ENCODE data around the gene ADCY7.

ADCY7 gene

DNA sequence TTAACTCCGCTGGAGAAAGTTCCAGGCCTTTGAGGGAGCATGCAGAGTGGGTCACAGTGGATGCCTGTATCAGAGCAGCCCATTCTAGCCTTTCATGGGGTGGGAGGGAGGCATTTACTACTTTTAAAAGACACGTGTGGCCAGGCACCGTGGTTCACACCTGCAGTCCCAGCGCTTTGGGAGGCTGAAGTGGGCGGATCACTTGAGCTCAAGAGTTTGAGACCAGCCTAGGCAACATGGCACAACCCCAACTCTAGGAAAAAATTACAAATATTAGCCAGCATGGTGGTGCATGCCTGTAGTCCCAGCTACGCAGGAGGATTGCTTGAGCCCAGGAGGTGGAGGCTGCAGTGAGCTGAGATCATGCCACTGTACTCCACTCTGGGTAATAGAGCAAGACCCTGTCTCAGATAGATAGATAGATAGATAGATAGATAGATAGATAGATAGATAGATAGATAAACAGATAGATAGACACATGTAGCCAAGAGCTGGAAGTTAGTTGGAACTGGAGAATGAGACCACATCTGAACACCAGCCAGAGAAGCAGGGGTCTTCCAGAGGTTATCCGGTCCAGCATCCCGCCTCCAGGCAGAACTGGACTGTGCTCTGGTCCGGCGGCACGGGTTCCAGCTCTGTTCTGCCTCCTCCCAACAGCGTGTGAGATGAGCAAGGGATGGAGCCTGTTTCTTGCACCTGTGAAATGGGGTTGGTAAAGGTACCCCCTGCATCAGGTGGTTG, 3.6 kb downstream of the ADCY7 start:
- Mint-ChIP-seq H3K9me3 (no peaks in the 10 kb centered on the region), H3K27me3 (no peaks in the 10 kb centered on the region), H3K4me3 (peak overlapping the region; percentile 42), H3K4me1 (peaks cover 92% of the 10 kb centered on the region), H3K36me3 (no peaks in the 10 kb centered on the region), H3K27ac (peak overlapping the region; percentile 77)

DNA sequence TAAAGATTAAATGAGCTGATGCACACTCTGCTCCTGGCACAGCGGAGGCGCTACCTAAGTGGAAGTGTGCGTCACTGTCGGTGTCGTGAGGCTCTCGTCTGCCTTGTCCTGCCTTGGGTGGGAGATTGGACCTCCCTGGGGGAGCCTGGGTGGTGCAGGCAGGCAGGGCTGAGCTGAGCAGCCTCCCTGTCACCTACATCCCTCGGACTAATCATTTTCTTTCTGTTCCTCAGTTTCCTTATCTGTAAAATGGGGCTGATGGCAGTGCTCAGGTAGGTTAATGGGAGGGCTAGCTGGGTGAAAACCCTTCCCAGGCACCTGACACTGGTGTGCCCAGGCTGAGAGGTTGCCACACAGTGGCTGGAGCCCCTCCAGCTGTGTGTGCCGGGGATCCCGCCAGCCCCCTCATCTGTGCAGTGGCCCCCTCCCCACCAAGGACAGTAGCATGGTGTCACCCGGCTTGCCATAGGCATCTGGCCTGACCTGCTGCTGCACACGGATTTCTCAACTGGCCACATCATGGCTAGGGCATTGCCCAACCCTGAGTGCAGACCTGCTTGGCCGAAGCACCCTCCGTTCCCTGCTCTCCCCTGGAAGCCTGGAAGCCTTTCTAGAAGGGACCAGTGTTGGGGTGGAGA, 4.3 kb downstream of the ADCY7 start:
- Mint-ChIP-seq H3K36me3 (no peaks in the 10 kb centered on the region), H3K4me3 (no peak overlapping the region), H3K27me3 (no peaks in the 10 kb centered on the region), H3K9me3 (no peaks in the 10 kb centered on the region), H3K27ac (peak overlapping the region; percentile 46), H3K4me1 (peaks cover 91% of the 10 kb centered on the region)

DNA sequence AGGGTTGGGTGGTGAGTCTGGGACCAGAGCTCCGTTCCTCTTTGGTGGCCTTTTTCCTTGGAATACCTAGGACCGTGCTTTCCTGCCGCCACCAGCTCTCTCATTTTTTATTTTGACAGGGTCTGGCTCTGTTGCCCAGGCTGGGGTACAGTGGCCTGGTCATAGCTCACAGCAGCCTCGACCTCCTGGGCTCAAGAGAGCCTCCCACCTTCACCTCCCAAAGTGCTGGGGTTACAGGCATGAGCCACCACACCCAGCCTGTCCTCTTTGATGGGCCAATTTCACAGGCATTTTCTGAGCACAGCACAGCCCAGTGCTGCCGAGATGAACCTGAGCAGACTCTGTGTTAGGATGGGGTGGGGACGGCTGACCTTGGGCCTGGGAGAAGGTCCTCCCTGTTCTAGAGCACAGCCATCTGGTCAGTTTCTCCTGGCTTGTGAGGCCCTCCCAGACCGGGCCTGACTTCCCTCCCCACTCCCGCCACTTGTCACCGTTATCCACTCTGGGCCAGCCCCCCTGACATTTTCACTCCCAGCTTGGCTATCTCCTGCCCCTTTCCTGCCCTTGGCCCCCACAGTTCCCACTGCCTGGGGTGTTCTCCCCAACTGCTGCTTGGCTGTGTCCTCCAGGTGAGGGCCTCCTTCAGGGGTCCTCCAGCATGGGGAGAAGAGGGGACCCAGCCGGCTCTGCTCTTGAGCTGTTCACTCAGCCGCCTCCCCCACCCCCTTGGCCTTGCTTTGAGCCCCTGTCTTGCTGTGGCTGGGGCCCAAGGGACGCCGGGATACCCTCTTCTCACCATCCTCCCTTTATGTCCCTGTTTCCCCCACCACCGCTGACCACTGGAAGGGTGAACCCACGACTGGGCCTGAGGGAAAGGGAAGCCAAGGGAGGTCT, 5.0 kb downstream of the ADCY7 start:
- Mint-ChIP-seq H3K4me3 (no peak overlapping the region), H3K9me3 (no peaks in the 10 kb centered on the region), H3K27me3 (no peaks in the 10 kb centered on the region), H3K27ac (peak overlapping the region; percentile 73), H3K36me3 (no peaks in the 10 kb centered on the region), H3K4me1 (peaks cover 89% of the 10 kb centered on the region)

DNA sequence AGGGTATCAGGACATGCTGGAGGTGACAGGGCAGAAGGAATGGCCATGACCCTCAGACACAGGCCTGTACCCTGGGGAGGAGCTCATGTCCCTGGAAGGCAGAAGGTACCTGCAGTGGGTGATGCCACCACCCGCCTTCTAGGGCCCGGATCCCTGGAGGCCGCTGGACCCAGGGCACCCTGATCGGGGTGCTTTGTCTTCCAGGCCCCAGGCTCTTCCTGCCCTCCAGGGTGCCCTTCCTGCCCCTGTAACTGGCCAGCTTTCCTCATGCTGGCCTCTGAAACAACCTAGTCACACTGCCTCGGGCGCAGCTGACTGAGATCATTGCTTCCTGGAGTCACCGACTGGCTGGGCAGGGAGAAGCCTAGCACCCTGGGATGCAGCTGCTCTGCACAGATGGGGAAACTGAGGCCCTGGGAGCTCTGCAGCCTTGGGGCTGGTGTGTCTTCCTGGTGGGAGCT, 5.8 kb downstream of the ADCY7 start:
- Mint-ChIP-seq H3K4me1 (peaks cover 92% of the 10 kb centered on the region), H3K4me3 (peak overlapping the region; percentile 36)

DNA sequence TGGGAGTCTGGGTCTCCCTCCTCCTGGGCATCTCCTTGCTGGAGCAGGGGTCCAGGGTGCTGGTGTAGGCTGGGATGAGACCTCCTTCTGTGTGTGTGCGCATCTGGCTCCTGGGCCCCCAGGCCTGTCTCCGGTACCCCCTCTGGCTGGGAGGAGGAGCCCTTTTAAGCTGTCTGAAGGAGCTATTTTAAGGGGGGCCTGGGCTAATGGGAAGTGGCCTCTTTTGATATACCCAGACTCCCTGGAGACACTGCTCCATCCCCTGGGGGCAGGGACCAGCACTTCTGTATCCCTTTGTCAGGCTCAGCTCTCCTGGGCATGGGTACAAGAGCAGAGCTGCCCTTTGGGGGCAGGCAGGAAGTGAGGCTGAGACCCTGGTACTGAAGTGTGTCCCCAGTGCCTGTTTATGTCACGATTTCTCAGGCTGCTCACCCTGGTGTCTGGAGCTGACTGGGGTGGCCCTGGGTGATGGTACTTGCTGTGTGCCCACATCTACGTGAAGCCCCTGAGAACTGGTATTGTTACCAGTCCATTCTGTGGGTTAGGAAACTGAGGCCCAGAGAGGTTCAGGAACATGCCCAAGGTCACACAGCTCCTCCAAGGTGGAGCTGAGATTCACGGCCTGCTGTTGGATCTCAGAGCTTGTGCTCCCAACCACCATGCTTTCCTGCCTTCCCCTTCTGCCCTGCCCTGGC, 6.5 kb downstream of the ADCY7 start:
- peak overlapping the region; percentile 98 for H3K27ac Mint-ChIP-seq
- no peaks in the 10 kb centered on the region for H3K27me3 Mint-ChIP-seq
- H3K9me3 Mint-ChIP-seq: no peaks in the 10 kb centered on the region
- H3K36me3 Mint-ChIP-seq: no peaks in the 10 kb centered on the region
- peak overlapping the region; percentile 93 for H3K4me3 Mint-ChIP-seq
- peaks cover 92% of the 10 kb centered on the region for H3K4me1 Mint-ChIP-seq

More for the DNA sequence above, 5.8 kb downstream of the ADCY7 start:
- Mint-ChIP-seq H3K36me3 (no peaks in the 10 kb centered on the region), H3K27ac (peak overlapping the region; percentile 82), H3K9me3 (no peaks in the 10 kb centered on the region), H3K27me3 (no peaks in the 10 kb centered on the region)

DNA sequence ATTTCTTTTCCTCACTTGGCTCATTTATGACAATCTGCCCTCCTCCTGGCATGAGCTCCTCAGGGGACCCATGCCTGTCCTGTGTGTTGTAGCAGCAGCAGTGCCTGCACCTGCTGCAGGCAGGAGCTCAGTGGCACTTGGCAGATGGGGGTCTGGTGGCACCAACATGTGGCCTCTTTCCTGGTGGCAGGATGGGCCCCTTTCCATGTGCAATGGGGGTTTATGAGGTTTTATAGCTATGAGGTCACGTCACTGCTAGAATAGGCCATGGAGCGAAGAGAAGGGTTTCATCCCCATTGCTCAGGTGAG, 7.0 kb downstream of the ADCY7 start:
- peak overlapping the region; percentile 98 for H3K27ac Mint-ChIP-seq
- peaks cover 94% of the 10 kb centered on the region for H3K4me1 Mint-ChIP-seq
- H3K27me3 Mint-ChIP-seq: no peaks in the 10 kb centered on the region
- peak overlapping the region; percentile 93 for H3K4me3 Mint-ChIP-seq
- H3K36me3 Mint-ChIP-seq: no peaks in the 10 kb centered on the region
- H3K9me3 Mint-ChIP-seq: no peaks in the 10 kb centered on the region

DNA sequence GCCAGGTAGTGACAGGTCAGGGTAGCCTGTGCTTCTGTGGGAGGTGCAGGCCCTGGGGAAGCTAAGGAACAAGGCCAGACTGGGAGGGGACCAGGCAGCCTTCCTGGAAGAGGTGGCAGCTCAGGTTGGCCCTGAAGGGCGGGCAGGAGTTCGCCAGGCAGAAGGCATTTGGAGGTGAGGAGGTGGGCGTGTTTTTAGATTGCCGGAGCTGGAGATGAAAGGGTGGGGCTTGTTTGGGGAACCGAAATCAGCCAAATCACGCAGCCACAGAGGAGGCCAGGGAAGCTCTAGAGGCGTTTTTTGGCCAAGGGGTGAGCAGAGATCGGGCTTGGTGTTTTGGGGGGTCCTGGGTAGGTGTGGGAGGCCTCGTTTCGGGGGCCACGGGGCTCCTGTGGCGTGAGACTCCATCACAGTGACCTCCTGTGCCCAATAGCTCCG, 7.6 kb downstream of the ADCY7 start:
- Mint-ChIP-seq H3K9me3 (no peaks in the 10 kb centered on the region), H3K27ac (peak overlapping the region; percentile 98), H3K4me1 (peaks cover 94% of the 10 kb centered on the region), H3K4me3 (peak overlapping the region; percentile 93), H3K27me3 (no peaks in the 10 kb centered on the region), H3K36me3 (no peaks in the 10 kb centered on the region)

DNA sequence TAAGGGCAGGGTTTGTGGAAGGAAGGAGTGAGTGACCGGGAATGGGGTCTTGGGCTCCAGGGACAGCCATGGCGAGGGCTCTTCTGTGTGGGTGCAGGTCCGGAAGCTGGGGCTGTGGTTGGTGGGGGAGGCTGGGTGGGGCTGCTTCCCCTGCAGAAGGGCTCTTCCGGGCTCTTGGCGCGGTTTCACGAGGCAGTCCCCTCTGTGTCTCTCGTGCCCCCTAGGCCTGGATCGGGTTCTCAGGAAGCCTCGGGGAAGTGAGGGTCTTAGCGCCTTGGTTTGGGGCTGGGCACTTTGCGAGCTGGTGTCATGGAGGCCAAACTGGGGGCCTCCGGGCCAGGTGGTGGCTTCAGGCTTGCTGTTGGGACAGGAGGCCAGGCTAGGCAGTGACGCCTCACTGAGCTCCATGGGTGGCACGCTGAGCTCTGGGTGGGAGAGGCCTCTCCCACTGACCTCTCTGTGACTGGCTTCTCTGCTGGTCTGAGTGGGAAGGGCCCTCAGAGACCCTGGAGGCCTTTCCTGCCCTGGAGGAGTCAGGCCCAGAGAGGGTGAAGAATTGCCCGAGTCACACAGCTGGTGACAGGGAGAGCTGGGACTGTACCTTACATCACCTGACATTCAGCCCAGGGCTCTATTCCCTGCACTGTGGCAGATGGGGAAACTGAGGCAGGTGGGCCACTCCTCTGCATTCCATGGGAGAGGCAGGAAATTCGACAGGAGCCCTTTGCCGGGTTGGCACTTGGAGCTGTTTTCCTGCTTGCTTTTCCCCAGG, 8.2 kb downstream of the ADCY7 start:
- Mint-ChIP-seq H3K36me3 (no peaks in the 10 kb centered on the region), H3K27ac (peak overlapping the region; percentile 98), H3K4me1 (peaks cover 94% of the 10 kb centered on the region), H3K9me3 (no peaks in the 10 kb centered on the region), H3K27me3 (no peaks in the 10 kb centered on the region), H3K4me3 (peak overlapping the region; percentile 93)

DNA sequence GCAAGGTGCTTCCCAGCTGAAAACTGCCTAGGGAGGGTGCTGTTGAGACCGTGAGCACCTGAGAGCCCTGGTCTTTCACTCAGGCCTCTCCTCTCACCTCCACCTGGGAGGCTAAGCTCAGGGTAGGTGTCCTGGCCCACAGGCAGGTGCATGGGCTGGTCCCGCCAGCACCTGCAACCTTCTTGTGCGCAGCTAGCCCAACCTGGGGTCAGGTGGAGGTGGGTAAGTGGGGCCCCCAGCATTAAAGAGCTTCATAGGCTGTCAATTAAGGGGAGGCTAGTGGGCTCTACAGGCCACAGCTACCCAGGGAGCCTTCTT, 8.7 kb downstream of the ADCY7 start:
- H3K27me3 Mint-ChIP-seq: no peaks in the 10 kb centered on the region
- peak overlapping the region; percentile 98 for H3K27ac Mint-ChIP-seq
- H3K4me3 Mint-ChIP-seq: peak overlapping the region; percentile 93
- H3K4me1 Mint-ChIP-seq: peaks cover 94% of the 10 kb centered on the region
- H3K9me3 Mint-ChIP-seq: no peaks in the 10 kb centered on the region
- H3K36me3 Mint-ChIP-seq: no peaks in the 10 kb centered on the region

DNA sequence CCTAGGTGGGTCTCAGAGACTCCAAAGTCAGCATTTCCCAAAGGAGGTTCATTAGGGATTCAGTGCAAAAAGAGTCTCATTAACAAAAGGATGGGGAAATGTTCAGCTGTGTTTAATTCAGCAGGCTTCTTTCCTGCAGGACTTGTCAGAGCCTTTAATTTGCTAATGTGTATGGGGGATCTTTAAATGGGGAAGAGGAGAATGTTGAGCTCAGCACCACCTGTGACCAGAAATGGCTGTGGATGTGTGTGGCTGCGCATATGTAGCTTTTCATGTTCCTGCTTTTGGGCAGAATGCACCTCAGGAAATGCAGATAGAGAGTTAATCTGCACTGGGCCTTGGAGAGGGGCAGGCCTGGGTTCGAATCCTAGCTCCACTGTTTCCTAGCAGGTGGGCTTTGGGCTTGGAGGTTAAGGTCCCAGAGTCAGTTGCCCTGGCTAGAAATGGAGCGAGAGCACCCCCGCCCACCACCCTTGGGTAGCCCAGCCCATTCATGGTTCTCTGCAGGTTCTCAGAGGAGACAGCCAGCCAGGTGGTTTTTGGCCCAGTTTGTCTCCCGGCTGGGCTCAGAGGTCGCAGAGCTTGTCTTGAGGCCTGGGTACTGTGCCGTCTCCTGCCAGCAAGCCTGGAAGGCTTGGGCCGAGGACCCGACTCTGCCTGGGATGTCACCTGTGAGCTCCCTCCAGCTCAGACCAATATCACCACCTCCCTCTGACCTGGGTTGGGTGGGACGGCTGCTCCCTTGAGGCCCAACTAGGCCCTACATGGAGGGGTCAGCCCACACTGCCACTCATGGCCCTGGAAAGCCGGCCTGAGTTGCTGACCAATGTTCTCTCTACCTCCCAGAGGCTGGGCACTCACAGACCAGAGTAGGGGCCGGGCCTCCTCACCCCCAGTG, 9.3 kb downstream of the ADCY7 start:
- no peaks in the 10 kb centered on the region for H3K36me3 Mint-ChIP-seq
- H3K4me1 Mint-ChIP-seq: peaks cover 94% of the 10 kb centered on the region
- H3K4me3 Mint-ChIP-seq: peak overlapping the region; percentile 93
- no peaks in the 10 kb centered on the region for H3K27me3 Mint-ChIP-seq
- H3K27ac Mint-ChIP-seq: peak overlapping the region; percentile 80
- H3K9me3 Mint-ChIP-seq: no peaks in the 10 kb centered on the region

DNA sequence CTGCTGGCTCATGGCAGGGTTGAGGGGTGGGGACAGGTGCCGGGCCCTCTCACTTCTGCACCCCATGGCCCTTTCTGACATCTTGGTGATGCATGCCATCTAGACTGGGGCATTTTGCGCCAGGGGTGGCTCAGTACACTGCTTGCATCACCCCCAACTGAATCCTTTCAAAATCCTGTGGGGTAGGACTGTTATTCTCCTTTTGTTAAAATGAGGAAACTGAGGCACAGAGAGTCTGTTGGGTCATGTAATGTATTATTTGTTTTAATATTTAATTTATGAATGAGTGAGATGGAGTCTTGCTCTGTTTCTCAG, 9.9 kb downstream of the ADCY7 start:
- peaks cover 89% of the 10 kb centered on the region for H3K4me1 Mint-ChIP-seq
- no peak overlapping the region for H3K4me3 Mint-ChIP-seq
- no peaks in the 10 kb centered on the region for H3K9me3 Mint-ChIP-seq
- no peaks in the 10 kb centered on the region for H3K36me3 Mint-ChIP-seq
- no peaks in the 10 kb centered on the region for H3K27me3 Mint-ChIP-seq
- no peak overlapping the region for H3K27ac Mint-ChIP-seq

DNA sequence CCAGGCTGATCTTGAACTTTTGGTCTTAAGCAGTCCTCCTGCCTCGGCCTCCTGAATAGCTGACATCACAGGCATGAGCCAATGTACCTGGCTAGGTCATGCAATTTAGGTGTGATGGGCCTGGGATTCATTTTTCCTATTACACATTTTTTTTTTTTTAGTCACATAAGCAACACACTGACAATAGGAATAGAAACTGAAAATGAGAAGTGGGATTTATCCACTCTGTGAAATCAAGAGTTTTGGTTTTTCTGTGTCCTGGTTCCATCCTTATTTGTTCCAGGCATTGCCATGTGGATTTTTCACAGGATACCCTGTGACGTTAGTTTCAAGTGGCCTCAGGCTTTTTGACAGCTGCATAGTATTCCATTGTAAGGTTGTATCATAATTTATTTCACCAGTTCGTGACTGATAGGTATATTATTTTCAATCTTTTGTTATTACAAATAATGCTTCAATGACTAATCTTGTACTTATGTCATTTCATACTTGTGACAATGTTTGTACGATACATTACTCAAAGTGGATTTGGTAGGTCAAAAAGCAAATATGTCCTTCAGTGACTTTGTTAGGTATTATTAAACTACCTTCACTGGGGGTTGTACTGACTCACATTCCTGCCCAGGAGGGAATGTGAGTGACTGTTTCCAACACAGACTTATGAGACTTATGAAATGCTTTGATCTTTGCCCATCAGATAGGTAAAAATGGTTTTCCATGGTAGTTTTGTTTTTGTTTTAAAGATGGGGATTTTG, 10.6 kb downstream of the ADCY7 start:
- no peaks in the 10 kb centered on the region for H3K36me3 Mint-ChIP-seq
- H3K4me1 Mint-ChIP-seq: peaks cover 83% of the 10 kb centered on the region
- peak overlapping the region; percentile 94 for H3K27ac Mint-ChIP-seq
- no peaks in the 10 kb centered on the region for H3K27me3 Mint-ChIP-seq
- no peaks in the 10 kb centered on the region for H3K9me3 Mint-ChIP-seq
- peak overlapping the region; percentile 31 for H3K4me3 Mint-ChIP-seq

DNA sequence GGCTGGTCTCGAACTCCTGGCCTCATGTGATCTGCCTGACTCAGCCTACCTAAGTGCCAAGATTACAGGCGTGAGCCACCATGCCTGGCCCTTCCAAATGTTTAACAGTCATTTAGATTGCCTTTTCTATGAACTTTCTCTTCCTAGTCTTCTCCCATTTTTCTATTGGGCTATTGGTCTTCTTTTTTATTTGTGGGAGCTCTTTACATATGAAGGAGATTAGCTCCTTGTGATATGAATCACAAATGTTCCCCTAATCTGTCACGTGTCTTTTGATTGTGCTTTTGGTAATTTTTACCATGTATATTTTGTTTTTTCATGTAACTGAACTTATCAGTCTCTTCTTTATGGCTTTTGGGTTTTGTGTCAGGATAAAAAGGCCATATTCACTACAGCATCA, 11.9 kb downstream of the ADCY7 start:
- peak overlapping the region; percentile 94 for H3K27ac Mint-ChIP-seq
- no peaks in the 10 kb centered on the region for H3K36me3 Mint-ChIP-seq
- no peaks in the 10 kb centered on the region for H3K27me3 Mint-ChIP-seq

DNA sequence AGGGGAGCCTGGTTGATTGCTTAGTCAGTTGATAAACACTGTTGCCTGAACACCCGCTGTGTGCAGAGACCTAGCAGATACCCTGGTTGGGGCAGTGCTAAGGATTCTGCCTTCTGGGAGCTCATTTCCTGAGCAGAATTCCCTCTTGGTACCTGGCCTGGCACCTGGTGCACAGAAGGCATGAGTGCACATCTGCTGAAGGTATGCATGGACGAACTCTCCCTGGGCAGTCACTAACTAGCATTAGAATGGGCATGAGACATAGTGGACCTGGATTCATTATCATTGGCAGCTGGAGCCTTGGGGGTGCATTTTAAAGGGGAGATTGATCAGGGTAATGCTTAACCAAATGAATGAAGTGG, 13.1 kb downstream of the ADCY7 start:
- Mint-ChIP-seq H3K27ac (peak overlapping the region; percentile 53), H3K4me3 (peak overlapping the region; percentile 76), H3K9me3 (no peaks in the 10 kb centered on the region), H3K36me3 (no peaks in the 10 kb centered on the region), H3K4me1 (peaks cover 83% of the 10 kb centered on the region), H3K27me3 (no peaks in the 10 kb centered on the region)

More for the DNA sequence above, 11.9 kb downstream of the ADCY7 start:
- Mint-ChIP-seq H3K4me3 (peak overlapping the region; percentile 76), H3K9me3 (no peaks in the 10 kb centered on the region), H3K4me1 (peaks cover 83% of the 10 kb centered on the region)

Measured in activated naive CD4-positive, alpha-beta T cell treated with anti-CD3 and anti-CD28 coated beads, Interleukin-2, amount 50 U/mL, for 24 hours (primary cell).